ENCODE measurements around the gene SLC51B.

The SLC51B gene

GRCh38 chr15:65044724-65045481, at the start of gene SLC51B:
Gene SLC51B (plus strand): TSS chr15:65045387. CDS start chr15:65050005, 4,618 bp downstream.
- Histone ChIP-seq H3K9ac (ENCODE audit: low read depth, low read length) (no peak within 1 kb of the TSS), H3K27me3 (ENCODE audit: insufficient read depth, low read length, poor library complexity) (no peaks in the 10 kb centered on the region), H4K20me1 (ENCODE audit: insufficient read depth, low read length) (no peaks in the 10 kb centered on the region), H2AFZ (ENCODE audit: low read depth, low read length) (no peak within 1 kb of the TSS), H3K4me1 (ENCODE audit: insufficient read depth, low read length) (peaks cover 11% of the 10 kb centered on the region), H3K9me3 (ENCODE audit: insufficient read depth, low read length, severe bottlenecking) (no peaks in the 10 kb centered on the region), H3K36me3 (ENCODE audit: insufficient read depth, low read length) (no peaks in the 10 kb centered on the region), H3K4me2 (ENCODE audit: insufficient read depth, low read length) (no peak within 1 kb of the TSS), H3K79me2 (ENCODE audit: insufficient read depth, low read length) (no peaks in the 10 kb centered on the region), H3K4me3 (ENCODE audit: low read depth in 1 of 2, low read length in 2 of 2) (no peak within 1 kb of the TSS), H3K27ac (ENCODE audit: low read length) (no peak within 1 kb of the TSS)
- no peak for ATAC-seq (ENCODE audit: insufficient read depth, low read depth)
- DNase-seq: no peak
- TF ChIP-seq EZH2 (IDR thresholded peaks at IDR 0.05; ENCODE audit: borderline replicate concordance, low read depth, low read length, severe bottlenecking): no peak
- TF ChIP-seq CTCF (IDR thresholded peaks at IDR 0.05; ENCODE audit: borderline replicate concordance, extremely low read depth, low read length, poor library complexity, severe bottlenecking): no peak

GRCh38 chr15:64997066-64997465, 48.1 kb upstream of the SLC51B start:
- no peak for ATAC-seq (ENCODE audit: insufficient read depth, low read depth)
- Histone ChIP-seq H2AFZ (ENCODE audit: low read depth, low read length) (no peak overlapping the region), H3K27ac (ENCODE audit: low read length) (no peak overlapping the region), H3K4me3 (ENCODE audit: low read depth in 1 of 2, low read length in 2 of 2) (no peak overlapping the region), H3K4me2 (ENCODE audit: insufficient read depth, low read length) (no peak overlapping the region), H4K20me1 (ENCODE audit: insufficient read depth, low read length) (no peaks in the 10 kb centered on the region), H3K36me3 (ENCODE audit: insufficient read depth, low read length) (no peaks in the 10 kb centered on the region; the same call in 1 of the 2 replicates), H3K27me3 (ENCODE audit: insufficient read depth, low read length, poor library complexity) (no peaks in the 10 kb centered on the region), H3K4me1 (ENCODE audit: insufficient read depth, low read length) (no peaks in the 10 kb centered on the region), H3K9ac (ENCODE audit: low read depth, low read length) (no peak overlapping the region), H3K79me2 (ENCODE audit: insufficient read depth, low read length) (no peaks in the 10 kb centered on the region), H3K9me3 (ENCODE audit: insufficient read depth, low read length, severe bottlenecking) (no peaks in the 10 kb centered on the region)
- DNase-seq: no peak
- TF ChIP-seq CTCF (IDR thresholded peaks at IDR 0.05; ENCODE audit: borderline replicate concordance, extremely low read depth, low read length, poor library complexity, severe bottlenecking): no peak
- TF ChIP-seq EZH2 (IDR thresholded peaks at IDR 0.05; ENCODE audit: borderline replicate concordance, low read depth, low read length, severe bottlenecking): no peak

GRCh38 chr15:64997745-64998375, 47.3 kb upstream of the SLC51B start:
- H3K27me3 ChIP-seq (ENCODE audit: insufficient read depth, low read length, poor library complexity): no peaks in the 10 kb centered on the region
- no peaks in the 10 kb centered on the region for H3K79me2 ChIP-seq (ENCODE audit: insufficient read depth, low read length)
- no peak for DNase-seq
- H3K27ac ChIP-seq (ENCODE audit: low read length): no peak overlapping the region
- no peak overlapping the region for H3K9ac ChIP-seq (ENCODE audit: low read depth, low read length)
- H3K4me1 ChIP-seq (ENCODE audit: insufficient read depth, low read length): no peaks in the 10 kb centered on the region
- no peaks in the 10 kb centered on the region for H4K20me1 ChIP-seq (ENCODE audit: insufficient read depth, low read length)
- TF ChIP-seq CTCF (IDR thresholded peaks at IDR 0.05; ENCODE audit: borderline replicate concordance, extremely low read depth, low read length, poor library complexity, severe bottlenecking) (no peak), EZH2 (IDR thresholded peaks at IDR 0.05; ENCODE audit: borderline replicate concordance, low read depth, low read length, severe bottlenecking) (no peak)
- no peak overlapping the region for H3K4me2 ChIP-seq (ENCODE audit: insufficient read depth, low read length)
- ATAC-seq (ENCODE audit: insufficient read depth, low read depth): no peak
- no peaks in the 10 kb centered on the region for H3K9me3 ChIP-seq (ENCODE audit: insufficient read depth, low read length, severe bottlenecking)
- H3K4me3 ChIP-seq (ENCODE audit: low read depth in 1 of 2, low read length in 2 of 2): no peak overlapping the region
- H2AFZ ChIP-seq (ENCODE audit: low read depth, low read length): no peak overlapping the region
- H3K36me3 ChIP-seq (ENCODE audit: insufficient read depth, low read length): no peaks in the 10 kb centered on the region; the same call in 1 of the 2 replicates
